ENCODE results near the gene RBMS1.

The RBMS1 gene

DNA sequence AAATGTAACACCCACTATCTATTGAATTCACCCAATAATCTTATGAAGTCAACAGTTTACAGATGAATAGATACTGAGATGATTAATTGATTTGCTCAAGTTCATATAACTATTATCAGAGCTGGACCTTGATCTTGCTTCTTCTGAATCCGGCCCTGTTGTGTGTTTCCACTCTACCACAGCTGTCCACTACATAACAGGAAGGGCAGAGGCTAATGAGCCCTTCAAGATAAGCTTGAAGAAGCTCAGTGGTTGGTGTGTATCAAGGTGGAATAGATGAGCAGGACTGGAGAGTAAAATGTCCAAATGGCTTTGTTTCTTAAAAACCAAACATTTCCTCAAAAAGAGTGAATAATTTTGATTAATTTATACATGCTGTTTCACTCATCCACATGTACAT, 237.1 kb downstream of the RBMS1 start:
- Mint-ChIP-seq H3K4me1 (peaks cover 3% of the 10 kb centered on the region), H3K36me3 (no peaks in the 10 kb centered on the region), H3K4me3 (no peak overlapping the region), H3K27ac (no peak overlapping the region), H3K9me3 (peaks cover 2% of the 10 kb centered on the region), H3K27me3 (peaks cover 9% of the 10 kb centered on the region)
- no peak for DNase-seq (ENCODE audit: low spot score in 2 of 2)
- no peak for ATAC-seq (ENCODE audit: low read depth)

DNA sequence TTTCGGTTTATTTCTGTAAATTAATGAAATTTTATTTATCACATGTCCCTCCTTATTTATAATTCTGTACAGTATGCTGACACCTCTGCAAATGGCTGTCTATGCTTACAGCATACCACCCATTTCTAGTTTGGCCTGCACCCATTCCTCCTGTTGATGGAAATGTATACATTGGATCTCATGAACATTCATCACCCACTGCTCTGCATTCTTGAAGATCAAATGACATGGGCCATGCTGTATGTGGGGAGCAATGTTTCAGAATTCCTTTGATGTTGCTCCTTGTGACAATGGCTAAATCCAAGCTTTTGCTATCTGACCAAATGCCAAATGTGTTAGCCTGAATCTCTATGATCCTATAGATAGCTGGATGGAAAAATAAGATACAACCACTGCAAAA, 238.2 kb downstream of the RBMS1 start:
- peaks cover 4% of the 10 kb centered on the region for H3K27me3 Mint-ChIP-seq
- H3K36me3 Mint-ChIP-seq: no peaks in the 10 kb centered on the region
- ATAC-seq (ENCODE audit: low read depth): no peak

DNA sequence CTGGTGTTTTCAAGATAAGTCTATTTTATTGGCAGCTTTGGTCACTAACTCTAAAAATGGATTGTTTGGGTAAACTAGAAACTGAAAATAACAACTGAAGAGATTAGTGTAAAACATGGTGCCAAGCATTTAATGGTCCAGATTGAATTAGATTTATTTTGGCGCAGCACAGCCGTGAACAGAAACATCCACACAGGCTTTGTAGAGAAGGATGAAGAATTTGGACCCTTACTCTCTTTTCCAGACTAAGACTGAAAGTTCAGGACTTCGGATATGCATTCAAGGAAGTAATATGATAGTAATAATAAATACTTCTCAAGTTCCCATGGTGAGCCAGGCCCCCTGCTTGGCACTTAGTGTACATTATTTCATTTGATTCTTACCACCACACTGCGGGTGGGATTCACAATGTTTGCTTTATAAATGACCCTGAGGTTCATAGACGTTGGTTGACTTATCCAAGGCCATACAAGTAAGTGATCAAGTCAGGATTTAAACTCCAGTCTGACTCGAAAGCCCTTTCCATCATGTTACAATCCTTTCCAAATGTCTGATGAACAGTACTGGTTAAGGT, 239.3 kb downstream of the RBMS1 start:
- H3K36me3 Mint-ChIP-seq: no peaks in the 10 kb centered on the region
- no peak overlapping the region for H3K4me3 Mint-ChIP-seq
- H3K9me3 Mint-ChIP-seq: no peaks in the 10 kb centered on the region
- peaks cover 3% of the 10 kb centered on the region for H3K4me1 Mint-ChIP-seq
- no peak overlapping the region for H3K27ac Mint-ChIP-seq
- H3K27me3 Mint-ChIP-seq: peaks cover 4% of the 10 kb centered on the region
- ATAC-seq (ENCODE audit: low read depth) (no peak), DNase-seq (ENCODE audit: low spot score in 2 of 2) (no peak)

More for the DNA sequence above, 238.2 kb downstream of the RBMS1 start:
- no peak for DNase-seq (ENCODE audit: low spot score in 2 of 2)
- H3K4me3 Mint-ChIP-seq: no peak overlapping the region
- H3K9me3 Mint-ChIP-seq: peaks cover 2% of the 10 kb centered on the region
- H3K4me1 Mint-ChIP-seq: peaks cover 3% of the 10 kb centered on the region
- H3K27ac Mint-ChIP-seq: no peak overlapping the region

DNA sequence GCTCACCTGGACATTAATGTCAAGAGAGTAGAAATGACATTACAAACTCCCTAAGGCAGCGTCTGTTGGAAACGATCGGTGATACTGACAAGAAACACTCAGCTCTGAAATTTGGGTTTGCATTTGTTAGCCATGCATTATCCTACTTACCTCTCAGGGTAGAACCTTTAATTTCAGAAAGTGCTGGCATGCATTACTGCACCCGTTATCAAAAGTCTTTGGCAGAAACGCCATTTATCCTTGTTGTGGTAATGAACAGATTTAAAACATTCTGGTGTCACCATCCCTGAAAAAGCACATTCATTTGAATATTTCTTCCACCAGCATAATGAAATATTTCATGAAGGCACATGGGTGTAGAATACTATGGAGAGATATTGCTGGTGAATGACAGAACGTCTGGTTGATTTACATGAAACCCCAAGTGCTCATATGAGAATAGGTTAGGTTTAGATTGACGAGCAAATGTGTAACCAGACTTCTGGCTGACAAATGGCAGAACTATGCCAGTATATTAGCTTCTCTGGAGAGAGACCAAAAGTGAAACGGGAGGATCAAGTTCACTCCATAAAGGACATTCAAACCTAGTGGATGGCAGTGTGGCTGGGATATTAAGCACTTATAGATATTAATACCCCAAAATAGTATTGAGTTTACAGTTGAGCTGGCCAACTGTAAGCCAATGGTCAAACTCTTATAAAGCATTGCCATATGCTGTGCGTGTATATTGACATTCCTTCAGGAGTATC, 240.0 kb downstream of the RBMS1 start:
- Mint-ChIP-seq H3K27ac (no peak overlapping the region), H3K27me3 (peaks cover 4% of the 10 kb centered on the region), H3K4me3 (no peak overlapping the region), H3K36me3 (no peaks in the 10 kb centered on the region), H3K9me3 (no peaks in the 10 kb centered on the region), H3K4me1 (peaks cover 3% of the 10 kb centered on the region)
- DNase-seq (ENCODE audit: low spot score in 2 of 2) (no peak), ATAC-seq (ENCODE audit: low read depth) (no peak)

DNA sequence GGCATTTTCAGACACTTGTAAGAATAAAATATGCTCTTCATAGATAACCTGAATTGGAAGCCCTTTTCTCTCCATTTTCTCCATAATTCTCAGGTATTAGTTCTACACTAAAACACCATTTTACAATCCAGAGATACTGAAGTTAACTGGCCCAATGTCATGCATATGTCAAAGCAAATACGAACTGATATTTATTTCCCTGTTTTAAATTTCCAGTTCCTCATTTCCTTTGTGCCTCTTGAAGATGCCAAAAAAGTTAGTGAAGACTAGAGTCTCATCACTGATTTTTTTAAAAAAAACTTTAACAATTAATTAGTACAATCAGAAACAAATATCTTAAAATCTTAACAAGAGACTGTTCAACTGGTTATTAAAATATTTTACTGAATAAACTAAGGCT, 240.7 kb downstream of the RBMS1 start:
- H3K36me3 Mint-ChIP-seq: no peaks in the 10 kb centered on the region
- peaks cover 3% of the 10 kb centered on the region for H3K4me1 Mint-ChIP-seq
- no peaks in the 10 kb centered on the region for H3K9me3 Mint-ChIP-seq
- H3K27me3 Mint-ChIP-seq: peaks cover 4% of the 10 kb centered on the region
- no peak overlapping the region for H3K27ac Mint-ChIP-seq
- no peak overlapping the region for H3K4me3 Mint-ChIP-seq
- DNase-seq (ENCODE audit: low spot score in 2 of 2) (no peak), ATAC-seq (ENCODE audit: low read depth) (no peak)

DNA sequence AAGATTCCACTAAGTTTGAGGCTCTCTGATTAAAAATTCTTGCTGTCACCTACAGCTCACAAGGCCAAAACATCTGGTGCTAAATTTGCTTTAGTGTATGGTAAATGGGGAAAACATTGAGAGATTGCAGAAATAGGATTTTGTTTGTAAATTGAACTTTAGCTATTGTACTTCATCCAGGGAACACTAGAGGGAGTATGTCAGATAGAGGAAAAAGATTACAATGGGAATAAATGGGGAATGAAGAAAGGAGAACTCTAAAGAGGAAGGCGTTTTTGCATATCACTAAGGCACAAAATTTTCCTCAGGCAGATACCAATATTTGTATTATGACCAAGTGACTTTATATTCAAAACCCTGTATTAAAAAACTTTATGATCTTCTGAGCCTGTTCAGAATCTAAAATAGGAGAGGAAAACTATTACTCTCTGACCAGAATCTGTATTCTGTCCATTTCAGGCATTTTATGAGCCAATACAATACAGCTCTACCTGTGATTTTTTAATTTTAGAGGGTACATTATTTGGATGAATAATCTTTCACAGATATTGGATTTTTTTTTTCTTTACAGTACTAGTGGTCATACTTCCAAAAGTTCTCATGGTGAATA, 241.2 kb downstream of the RBMS1 start:
- DNase-seq (ENCODE audit: low spot score in 2 of 2): no peak
- no peak overlapping the region for H3K4me3 Mint-ChIP-seq

DNA sequence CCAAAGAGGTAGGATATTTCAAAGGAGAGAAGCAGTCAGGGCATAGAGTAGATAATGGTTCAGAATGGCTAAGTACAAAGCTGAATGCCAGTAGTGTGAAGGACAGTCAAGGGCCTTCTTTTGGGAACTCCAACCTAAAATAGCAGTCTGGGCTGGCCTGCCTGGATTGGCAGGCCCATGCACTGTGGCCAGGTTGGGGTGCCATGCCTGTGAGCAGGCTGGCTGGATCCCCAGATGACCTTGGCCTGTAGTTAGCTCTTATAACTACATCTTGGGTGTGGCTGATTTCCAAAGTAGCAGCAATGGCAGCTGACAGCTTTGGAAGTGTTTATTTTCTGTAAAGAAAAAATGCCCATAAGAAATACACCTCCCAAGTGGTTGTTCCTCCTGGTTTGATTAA, 242.0 kb downstream of the RBMS1 start:
- ATAC-seq (ENCODE audit: low read depth): no peak
- Mint-ChIP-seq H3K4me3 (no peak overlapping the region), H3K27ac (no peak overlapping the region), H3K9me3 (no peaks in the 10 kb centered on the region), H3K36me3 (no peaks in the 10 kb centered on the region), H3K27me3 (peaks cover 3% of the 10 kb centered on the region), H3K4me1 (peaks cover 3% of the 10 kb centered on the region)
- no peak for DNase-seq (ENCODE audit: low spot score in 2 of 2)

More for the DNA sequence above, 241.2 kb downstream of the RBMS1 start:
- peaks cover 3% of the 10 kb centered on the region for H3K4me1 Mint-ChIP-seq
- H3K9me3 Mint-ChIP-seq: no peaks in the 10 kb centered on the region
- H3K27me3 Mint-ChIP-seq: peaks cover 3% of the 10 kb centered on the region
- H3K36me3 Mint-ChIP-seq: no peaks in the 10 kb centered on the region
- no peak overlapping the region for H3K27ac Mint-ChIP-seq
- no peak for ATAC-seq (ENCODE audit: low read depth)

DNA sequence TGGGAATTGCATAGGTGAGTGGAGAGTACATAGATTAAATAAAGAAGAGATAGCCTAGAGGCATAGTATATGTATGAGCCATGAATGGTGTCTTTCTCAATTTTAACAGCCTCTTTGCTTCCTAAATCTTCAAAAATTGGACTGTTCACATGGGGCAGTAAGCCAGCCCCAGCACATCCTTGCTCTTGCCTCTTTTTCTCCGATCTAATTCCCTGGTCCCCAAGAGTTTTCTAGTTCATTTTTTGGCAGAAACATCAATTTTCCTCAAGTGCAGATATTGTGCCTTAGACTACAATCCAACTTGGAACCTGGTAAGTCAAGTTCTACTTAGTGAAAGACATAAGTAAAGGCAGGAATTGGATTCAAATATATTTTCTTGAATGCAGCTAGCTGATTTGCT, 243.7 kb downstream of the RBMS1 start:
- no peak for ATAC-seq (ENCODE audit: low read depth)

DNA sequence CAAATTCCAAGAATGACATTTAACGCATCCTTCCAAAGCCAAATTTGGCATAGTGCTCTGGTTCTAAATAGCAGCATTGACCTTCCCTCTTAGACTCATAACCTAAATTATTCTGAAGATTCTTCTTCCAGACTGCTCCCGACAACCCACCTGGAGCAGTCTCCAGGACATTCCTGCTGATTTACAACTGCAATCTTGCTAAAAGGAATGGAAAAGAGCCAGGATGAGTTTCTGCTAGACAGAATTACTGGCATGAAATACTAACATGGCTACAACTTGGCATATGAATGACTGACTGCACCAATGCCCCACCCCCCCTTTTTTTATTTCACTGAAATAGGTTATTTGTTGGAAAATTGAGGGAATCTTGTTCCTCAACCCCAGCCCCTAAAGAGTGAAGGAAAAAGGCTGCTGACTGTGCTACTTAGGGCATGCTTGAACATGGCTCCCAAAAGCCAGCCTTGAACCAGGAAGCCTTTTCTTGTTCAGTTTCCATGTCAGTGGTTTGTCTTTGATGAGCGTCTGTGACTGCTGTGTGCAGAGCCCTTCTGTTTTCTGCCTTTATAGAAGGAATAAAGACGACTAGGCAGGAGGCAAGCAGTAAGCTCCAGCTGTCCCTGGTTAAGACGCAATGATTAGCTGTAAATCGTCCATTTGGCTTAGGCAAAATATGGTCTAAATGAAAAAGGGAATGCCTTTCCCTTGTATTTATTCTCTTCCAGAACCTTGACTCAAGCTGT, 246.1 kb downstream of the RBMS1 start:
- Mint-ChIP-seq H3K9me3 (no peaks in the 10 kb centered on the region), H3K4me3 (no peak overlapping the region), H3K4me1 (peaks cover 3% of the 10 kb centered on the region), H3K36me3 (no peaks in the 10 kb centered on the region), H3K27me3 (no peaks in the 10 kb centered on the region), H3K27ac (no peak overlapping the region)
- ATAC-seq (ENCODE audit: low read depth) (no peak), DNase-seq (ENCODE audit: low spot score in 2 of 2) (no peak)

More for the DNA sequence above, 243.7 kb downstream of the RBMS1 start:
- H3K36me3 Mint-ChIP-seq: no peaks in the 10 kb centered on the region
- no peak for DNase-seq (ENCODE audit: low spot score in 2 of 2)
- H3K4me1 Mint-ChIP-seq: peaks cover 3% of the 10 kb centered on the region
- H3K9me3 Mint-ChIP-seq: no peaks in the 10 kb centered on the region
- H3K4me3 Mint-ChIP-seq: no peak overlapping the region
- peaks cover 3% of the 10 kb centered on the region for H3K27me3 Mint-ChIP-seq
- H3K27ac Mint-ChIP-seq: no peak overlapping the region

DNA sequence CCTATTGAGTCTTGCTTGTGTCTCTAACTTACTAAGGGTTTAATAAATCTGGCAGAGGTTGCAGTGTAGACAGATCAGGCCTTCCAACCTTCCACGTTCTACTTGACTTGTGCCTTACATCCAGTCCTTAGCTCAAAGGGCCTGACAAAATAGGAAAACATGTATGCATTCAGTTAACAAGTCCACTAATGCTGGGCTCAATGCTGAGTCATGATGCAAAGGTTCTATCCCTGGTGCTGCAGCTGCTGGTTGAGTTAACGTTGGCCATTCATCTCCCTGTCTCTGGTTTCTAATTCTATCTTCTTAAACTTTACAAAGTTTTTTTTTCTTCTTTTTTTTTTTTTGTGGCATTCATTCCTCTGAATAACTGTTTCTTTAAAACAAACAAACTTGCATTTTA, 247.3 kb downstream of the RBMS1 start:
- Mint-ChIP-seq H3K36me3 (no peaks in the 10 kb centered on the region), H3K9me3 (no peaks in the 10 kb centered on the region), H3K27ac (no peak overlapping the region), H3K4me1 (no peaks in the 10 kb centered on the region), H3K4me3 (no peak overlapping the region), H3K27me3 (no peaks in the 10 kb centered on the region)
- DNase-seq (ENCODE audit: low spot score in 2 of 2) (no peak), ATAC-seq (ENCODE audit: low read depth) (no peak)

DNA sequence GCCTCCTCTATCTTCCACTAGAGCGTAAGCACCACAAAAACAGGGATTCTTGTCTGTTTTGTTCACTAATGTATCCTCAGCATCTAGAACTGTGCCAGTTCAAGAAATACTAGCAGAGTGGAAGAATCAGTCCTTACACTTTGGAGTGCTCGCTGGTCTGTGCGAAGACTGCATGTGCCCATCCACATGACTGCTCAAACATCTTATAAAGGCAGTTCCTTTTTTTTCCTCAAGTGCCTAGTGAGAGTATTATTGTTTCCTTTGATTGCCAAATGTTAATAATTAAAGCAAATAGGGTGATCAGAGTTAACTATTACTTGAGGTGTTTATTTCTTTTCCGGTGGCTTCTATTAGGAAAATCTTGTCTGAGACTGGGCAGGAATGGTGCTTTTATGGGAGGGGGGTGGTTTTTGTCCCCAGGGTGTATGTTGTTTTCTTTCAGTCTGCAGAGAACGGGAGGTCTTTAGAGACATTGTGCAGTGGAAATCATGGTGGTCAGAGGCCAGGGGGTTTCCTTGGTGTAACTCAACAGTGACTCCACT, 247.9 kb downstream of the RBMS1 start:
- Mint-ChIP-seq H3K4me1 (no peaks in the 10 kb centered on the region), H3K27ac (no peak overlapping the region), H3K36me3 (no peaks in the 10 kb centered on the region), H3K9me3 (no peaks in the 10 kb centered on the region), H3K27me3 (no peaks in the 10 kb centered on the region), H3K4me3 (no peak overlapping the region)
- no peak for DNase-seq (ENCODE audit: low spot score in 2 of 2)
- ATAC-seq (ENCODE audit: low read depth): no peak

DNA sequence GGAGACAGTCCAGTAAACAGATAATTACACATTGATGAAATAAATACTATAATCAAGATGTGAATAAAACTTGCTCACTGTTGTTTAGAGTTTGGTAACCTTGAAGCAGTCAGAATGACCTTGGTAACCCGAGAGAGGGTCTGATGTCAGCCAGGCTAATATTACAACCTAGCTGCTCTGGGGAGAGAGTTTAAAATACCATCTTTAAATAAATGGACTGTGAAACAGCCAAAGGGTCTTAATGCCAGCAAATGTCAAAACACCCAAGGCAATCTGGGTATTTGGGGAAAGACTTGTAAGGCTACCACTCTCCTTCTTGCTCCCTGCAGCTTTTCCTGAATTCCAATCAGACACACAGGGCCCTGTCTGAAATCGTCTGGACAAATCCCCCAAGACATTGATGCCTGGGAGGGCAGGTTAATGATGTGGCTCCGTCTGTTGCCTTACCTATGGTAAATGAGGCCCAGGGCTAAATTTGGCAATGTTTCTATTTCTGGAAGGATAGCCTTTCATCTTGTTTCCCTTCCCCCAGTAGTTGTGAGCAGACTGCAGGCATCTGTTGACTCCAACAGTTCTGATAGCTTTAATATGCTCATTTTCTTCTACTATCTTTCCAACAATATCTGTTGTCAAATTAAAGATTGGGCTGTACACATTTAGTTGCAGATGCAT, 250.6 kb downstream of the RBMS1 start:
- Mint-ChIP-seq H3K27ac (no peak overlapping the region), H3K4me3 (no peak overlapping the region), H3K36me3 (no peaks in the 10 kb centered on the region), H3K27me3 (no peaks in the 10 kb centered on the region), H3K9me3 (no peaks in the 10 kb centered on the region), H3K4me1 (no peaks in the 10 kb centered on the region)
- DNase-seq (ENCODE audit: low spot score in 2 of 2): no peak
- ATAC-seq (ENCODE audit: low read depth): no peak

DNA sequence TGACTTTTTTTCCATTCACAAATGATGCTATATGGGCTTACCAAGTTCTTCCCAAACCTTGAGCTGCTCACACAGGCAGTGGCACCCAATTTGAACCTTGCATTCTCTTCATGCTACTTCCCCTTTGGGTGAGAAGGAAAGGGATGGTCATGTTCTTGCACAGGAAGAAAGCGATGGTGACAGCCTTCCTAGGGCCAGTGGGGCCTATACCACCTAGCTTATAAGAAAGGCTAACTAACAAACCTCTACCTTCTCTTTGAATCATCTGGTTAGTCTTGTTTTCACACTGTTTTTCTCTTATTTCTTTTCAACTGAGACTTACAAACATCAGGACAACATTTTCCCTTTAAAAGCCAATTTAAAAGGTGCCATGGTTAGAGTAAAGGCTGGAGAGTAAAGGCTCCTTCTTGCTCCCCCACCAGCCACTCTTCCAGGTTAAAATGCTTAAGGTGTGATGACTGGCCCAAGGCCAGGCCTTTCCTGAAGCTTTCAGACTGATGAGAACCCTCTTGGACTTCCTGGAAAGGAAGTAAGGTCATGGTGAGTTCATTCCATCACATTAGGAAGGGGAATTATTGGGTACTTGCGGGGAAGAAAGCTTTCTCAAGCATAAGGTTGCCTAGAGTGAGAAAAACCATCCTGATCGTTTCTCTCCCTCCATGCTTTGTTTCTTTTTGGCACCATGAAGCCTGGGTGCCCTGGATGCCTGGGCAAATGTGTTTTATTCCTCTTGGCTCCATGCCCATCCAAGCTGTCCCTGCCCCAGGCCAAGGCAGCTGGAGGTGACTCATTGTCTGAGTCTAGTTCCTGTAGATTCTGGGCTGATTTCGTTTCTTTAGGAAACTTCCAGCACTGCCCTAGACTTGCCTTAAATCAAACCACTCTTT, 252.1 kb downstream of the RBMS1 start:
- ATAC-seq (ENCODE audit: low read depth): no peak
- H3K27me3 Mint-ChIP-seq: peaks cover 1% of the 10 kb centered on the region
- no peaks in the 10 kb centered on the region for H3K4me1 Mint-ChIP-seq
- H3K4me3 Mint-ChIP-seq: no peak overlapping the region
- no peak for DNase-seq (ENCODE audit: low spot score in 2 of 2)
- H3K36me3 Mint-ChIP-seq: no peaks in the 10 kb centered on the region
- no peak overlapping the region for H3K27ac Mint-ChIP-seq
- H3K9me3 Mint-ChIP-seq: no peaks in the 10 kb centered on the region

All from memory B cell (primary cell).